GM21423 (cell line): ENCODE results near the gene SYT2.
"Not testable (repeated sequence)": the region's sequence is repeated elsewhere in the genome, so short reads cannot be mapped to it uniquely, and the experiment has no call there.

Source experiments
- ATAC-seq: cut with Tn5 transposase; IDR thresholded peaks from one replicate; pipeline ENCODE4 v1.9.1; 2021; ENCODE audit warnings: mild to moderate bottlenecking, moderate library complexity; ENCODE audit not compliant: unreplicated experiment

SYT2 gene

DNA sequence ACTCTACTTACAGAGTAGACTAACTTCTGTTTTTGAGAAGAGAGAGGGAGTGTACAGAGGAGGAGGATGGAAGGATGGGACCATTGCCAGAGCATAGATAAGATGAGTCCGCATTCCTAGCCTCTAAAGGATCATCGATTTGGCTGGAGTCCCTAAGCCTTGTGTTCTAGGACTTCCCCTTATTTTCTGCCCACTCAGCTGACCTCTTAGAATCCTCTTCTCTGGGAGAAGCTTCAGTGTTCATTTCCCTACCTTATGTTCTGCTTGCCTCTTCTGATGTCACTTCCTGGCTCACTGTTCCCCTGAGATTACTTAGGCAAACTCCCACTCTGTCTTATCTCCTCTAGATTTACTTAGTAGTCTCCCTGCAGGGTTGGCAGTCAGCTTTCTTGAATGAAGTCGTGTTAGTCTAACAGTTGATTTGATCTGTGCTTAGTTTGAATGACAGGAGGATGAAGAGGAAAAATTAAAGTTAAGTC is 156.7 kb downstream of the SYT2 start:
- no peak for ATAC-seq

DNA sequence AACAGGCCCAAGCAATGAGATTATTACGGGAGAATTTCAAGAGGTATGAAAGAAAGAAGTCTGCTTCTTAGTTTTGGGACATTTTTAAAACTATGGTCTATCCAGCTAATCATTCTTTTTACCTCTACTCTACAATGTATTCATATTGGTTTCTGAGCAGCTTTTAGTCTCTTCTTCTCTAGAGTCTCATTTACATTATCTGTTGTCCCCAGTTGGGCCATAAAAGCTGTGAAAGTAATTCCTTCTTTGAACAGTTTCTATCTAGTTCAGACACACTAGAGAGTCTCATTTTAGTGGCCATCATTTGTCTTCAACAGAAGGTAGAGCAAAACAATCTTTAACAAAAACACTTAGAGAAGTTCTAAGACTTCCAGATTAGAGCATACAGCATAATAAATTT is 157.2 kb downstream of the SYT2 start:
- not testable (repeated sequence) for ATAC-seq

DNA sequence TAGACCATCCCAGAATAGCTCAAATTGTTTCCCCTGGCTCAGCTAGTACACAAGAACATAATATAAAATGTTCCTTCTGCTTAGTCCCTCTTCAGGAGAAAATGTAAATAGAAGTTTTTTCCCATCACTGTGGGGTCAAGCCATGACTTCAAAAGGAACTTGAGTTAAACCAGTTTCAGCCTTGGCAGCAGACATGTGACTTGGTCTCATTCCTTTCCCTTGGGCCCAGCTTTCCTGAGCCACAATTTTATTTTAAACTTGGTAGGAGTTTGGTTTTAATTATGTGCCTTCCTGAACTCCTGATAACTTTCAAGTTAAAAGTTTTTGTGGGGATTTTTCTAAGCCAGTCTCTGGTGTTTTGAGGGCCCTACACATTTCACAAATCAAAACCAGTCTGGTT is 157.6 kb downstream of the SYT2 start:
- not testable (repeated sequence) for ATAC-seq

- ATAC-seq, result no peak
These were observed 158.6 kb downstream of the SYT2 start for GRCh38 chr1:202551683-202552082.

DNA sequence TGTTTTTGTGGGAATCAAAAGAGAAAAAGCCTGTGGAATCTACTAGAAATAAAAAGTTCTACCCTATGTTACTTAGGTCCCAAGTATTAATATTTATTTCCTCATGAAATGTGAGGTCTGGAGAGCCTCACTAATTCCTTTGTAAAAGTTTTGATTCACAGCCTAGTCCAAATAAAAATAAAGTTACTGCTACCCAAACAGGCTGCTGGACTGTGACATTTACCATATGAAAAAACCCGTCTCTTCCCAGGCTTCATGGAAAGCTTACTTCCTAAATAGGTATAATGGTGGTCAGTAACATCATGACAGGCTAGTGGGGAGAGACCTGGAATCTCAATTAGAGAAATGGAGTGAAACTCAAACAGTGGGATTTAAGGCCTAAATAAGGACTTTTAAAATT is 160.2 kb downstream of the SYT2 start:
- ATAC-seq, result not testable (repeated sequence)

DNA sequence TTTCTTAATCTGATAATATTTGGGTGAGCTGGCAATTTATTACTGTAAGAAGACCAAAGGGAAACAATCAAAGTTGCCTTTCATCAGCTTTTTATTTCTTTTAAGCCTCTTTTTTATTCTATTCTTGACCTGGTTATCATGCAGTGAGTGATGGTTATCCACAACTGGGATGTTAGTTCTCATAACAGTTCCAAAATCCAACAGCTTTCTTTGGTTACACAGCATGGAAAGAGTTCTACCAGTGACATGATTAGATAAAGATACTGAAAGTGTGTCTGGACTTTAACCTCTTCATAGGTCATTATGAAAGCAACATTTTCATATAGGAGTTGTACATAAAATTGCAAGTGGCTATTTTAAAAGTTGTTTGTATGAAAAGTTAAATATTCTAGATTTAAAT is 163.0 kb downstream of the SYT2 start:
- ATAC-seq, result no peak

DNA sequence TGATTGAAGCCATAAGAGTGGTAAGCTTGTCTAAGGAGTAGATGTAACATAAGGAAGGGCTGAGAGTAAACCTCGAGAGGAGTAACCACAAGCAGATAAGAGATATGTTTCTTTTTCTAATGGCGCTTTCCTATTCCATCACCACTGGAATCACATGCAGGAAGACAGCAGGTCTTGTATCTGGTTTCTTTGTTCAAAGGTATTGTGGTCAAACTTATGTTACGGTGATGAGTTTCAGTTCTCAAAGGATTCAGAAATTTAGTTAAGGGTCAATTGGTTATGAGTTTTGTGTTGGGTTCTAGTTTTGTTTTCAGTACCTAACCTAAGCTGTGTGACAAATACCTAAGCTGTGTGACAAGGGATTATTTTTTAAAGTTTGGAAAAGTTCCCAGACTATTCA is 163.5 kb downstream of the SYT2 start:
- ATAC-seq, result peak; percentile 77

GRCh38 chr1:202546377-202546776 is 163.9 kb downstream of the SYT2 start:
- not testable (repeated sequence) for ATAC-seq

DNA sequence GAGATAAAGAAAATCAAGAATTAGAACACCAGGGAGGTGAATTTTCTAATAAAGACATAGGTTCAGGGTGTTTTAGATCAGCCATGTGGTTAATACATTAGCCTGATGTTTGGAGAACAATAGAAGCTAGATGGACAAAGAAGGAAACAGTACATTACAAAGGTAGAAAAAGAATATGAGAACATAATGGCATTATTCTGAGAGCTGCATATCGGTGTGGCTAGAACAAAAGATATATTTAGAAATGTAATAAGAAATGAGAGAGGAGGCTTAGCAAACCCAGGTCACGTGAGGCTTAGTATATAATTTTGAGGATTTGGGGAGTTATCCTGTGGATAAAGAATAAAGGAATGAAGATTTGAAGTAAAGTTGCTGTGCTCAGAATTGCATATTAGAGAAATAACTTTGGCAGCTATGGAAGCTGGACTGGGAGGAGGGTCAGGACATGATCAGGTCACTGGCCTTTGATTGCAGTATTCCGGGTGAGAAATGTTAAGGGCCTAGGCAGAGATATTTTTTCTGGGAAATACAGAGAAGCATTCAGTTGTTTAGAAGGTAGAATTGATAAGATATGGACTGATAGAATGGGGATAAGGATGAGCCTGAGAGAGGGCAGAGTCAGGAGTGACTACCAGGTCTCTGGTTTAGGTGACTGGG is 164.5 kb downstream of the SYT2 start:
- ATAC-seq, result not testable (repeated sequence)

- not testable (repeated sequence) for ATAC-seq
These were observed 165.3 kb downstream of the SYT2 start for GRCh38 chr1:202544766-202545449.

DNA sequence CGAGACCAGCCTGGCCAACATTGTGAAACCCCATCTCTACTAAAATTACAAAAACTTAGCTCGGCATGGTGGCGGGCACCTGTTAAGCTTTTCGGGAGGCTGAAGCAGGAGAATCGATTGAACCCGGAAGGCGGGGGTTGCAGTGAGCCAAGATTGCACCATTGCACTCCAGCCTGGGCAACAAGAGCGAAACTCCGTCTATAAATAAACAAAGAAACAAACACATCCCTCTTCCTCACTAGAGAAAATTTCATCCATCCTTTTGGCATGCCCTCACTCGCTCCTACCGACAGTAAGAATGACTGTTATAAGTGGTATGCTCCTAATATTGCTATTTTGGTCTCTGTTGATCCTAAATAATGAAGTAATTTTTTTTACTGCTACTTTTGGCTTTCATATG is 166.7 kb downstream of the SYT2 start:
- ATAC-seq, result not testable (repeated sequence)

- not testable (repeated sequence) for ATAC-seq
These were observed 167.8 kb downstream of the SYT2 start for GRCh38 chr1:202542415-202542814.

DNA sequence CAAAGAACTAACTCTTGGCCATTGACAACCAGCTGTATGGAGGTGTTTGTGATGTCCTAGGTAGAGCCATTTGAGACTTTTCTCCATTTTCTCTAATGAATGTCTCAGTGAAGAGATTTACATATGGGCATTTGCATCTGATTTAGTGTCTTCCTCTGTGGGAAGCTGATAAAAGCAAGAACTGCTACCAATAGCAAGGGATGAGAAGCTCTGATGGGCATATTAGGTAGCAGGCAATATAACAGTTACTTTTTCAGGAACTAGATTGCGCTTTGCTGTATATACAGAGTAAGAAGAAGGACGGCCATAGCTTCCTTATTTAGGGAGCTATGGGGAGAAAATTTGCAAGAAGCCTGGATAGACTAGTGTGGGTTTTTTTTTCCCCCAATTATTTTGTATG is 169.4 kb downstream of the SYT2 start:
- not testable (repeated sequence) for ATAC-seq
